H9 (cell line): ENCODE data around the gene SLC45A1. TPM values are rescaled to one million over a fixed set of nuclear protein-coding genes. Genes with fewer than 3 reads are reported as not detected.

Experiments used
- DNase-seq: peaks from one replicate; pipeline ENCODE4 v3.0.0-alpha.2; 2017
- H2AFZ ChIP-seq: one replicate; pipeline ENCODE4 v1.6.1; 2013; ENCODE audit warnings: mild to moderate bottlenecking, low read length, control low read depth, moderate library complexity
- H2AK5ac ChIP-seq: 2 replicates; pipeline ENCODE4 v1.6.1; 2013; ENCODE audit warnings: low read length, control low read depth, mixed read lengths; ENCODE audit not compliant: insufficient read length
- H2BK120ac ChIP-seq: one replicate; pipeline ENCODE4 v1.6.1; 2013; ENCODE audit warnings: low read depth, mild to moderate bottlenecking, low read length, control low read depth, inconsistent platforms; ENCODE audit not compliant: poor library complexity, severe bottlenecking
- H2BK12ac ChIP-seq: 2 replicates; pipeline ENCODE4 v1.6.1; 2013; ENCODE audit warnings: low read length, control low read depth, mixed read lengths, low read depth; ENCODE audit not compliant: insufficient read length
- H2BK15ac ChIP-seq: 2 replicates; pipeline ENCODE4 v1.6.1; 2013; ENCODE audit warnings: low read depth, low read length, control low read depth
- H2BK20ac ChIP-seq: one replicate; pipeline ENCODE4 v1.6.1; 2013; ENCODE audit warnings: low read depth, mild to moderate bottlenecking, low read length, control low read depth, inconsistent platforms; ENCODE audit not compliant: poor library complexity, severe bottlenecking
- H2BK5ac ChIP-seq: 2 replicates; pipeline ENCODE4 v1.6.1; 2013; ENCODE audit warnings: low read length, control low read depth, mixed read lengths; ENCODE audit not compliant: insufficient read length
- H3K14ac ChIP-seq: 2 replicates; pipeline ENCODE4 v1.6.1; 2013; ENCODE audit warnings: low read length, control low read depth; ENCODE audit not compliant: insufficient read depth
- H3K18ac ChIP-seq: 2 replicates; pipeline ENCODE4 v1.6.1; 2013; ENCODE audit warnings: low read depth, mild to moderate bottlenecking, mixed read lengths, low read length, control low read depth; ENCODE audit not compliant: insufficient read length
- H3K23ac ChIP-seq: 2 replicates; pipeline ENCODE4 v1.6.1; 2013; ENCODE audit warnings: low read length, control low read depth, mixed read lengths, low read depth; ENCODE audit not compliant: insufficient read length
- H3K23me2 ChIP-seq: 2 replicates; pipeline ENCODE4 v1.6.1; 2013; ENCODE audit warnings: low read depth, mild to moderate bottlenecking, mixed read lengths, low read length, control low read depth; ENCODE audit not compliant: insufficient read length, poor library complexity, severe bottlenecking
- H3K27ac ChIP-seq: 2 replicates; pipeline ENCODE4 v1.5.1; 2013; ENCODE audit warnings: low read length, control low read depth, mixed read lengths, low read depth; ENCODE audit not compliant: insufficient read length
- H3K27me3 ChIP-seq: 2 replicates; pipeline ENCODE4 v1.6.1; 2013; ENCODE audit warnings: low read length, control low read depth, inconsistent platforms; ENCODE audit not compliant: insufficient read depth
- H3K4ac ChIP-seq: 2 replicates; pipeline ENCODE4 v1.6.1; 2013; ENCODE audit warnings: low read depth, mild to moderate bottlenecking, control low read depth, inconsistent platforms, low read length, moderate library complexity
- H3K4me1 ChIP-seq: 2 replicates; pipeline ENCODE4 v1.6.1; 2013; ENCODE audit warnings: low read length, control low read depth, inconsistent platforms; ENCODE audit not compliant: insufficient read depth
- H3K4me2 ChIP-seq: 2 replicates; pipeline ENCODE4 v1.6.1; 2013; ENCODE audit warnings: low read length, control low read depth, mixed read lengths; ENCODE audit not compliant: insufficient read length, insufficient read depth
- H3K56ac ChIP-seq: 2 replicates; pipeline ENCODE4 v1.6.1; 2013; ENCODE audit warnings: low read depth, mild to moderate bottlenecking, mixed read lengths, low read length, control low read depth; ENCODE audit not compliant: insufficient read length
- H3K79me1 ChIP-seq: 2 replicates; pipeline ENCODE4 v1.6.1; 2013; ENCODE audit warnings: low read depth, mild to moderate bottlenecking, moderate library complexity, low read length, control low read depth, inconsistent platforms; ENCODE audit not compliant: insufficient read depth, poor library complexity, severe bottlenecking
- H3K79me2 ChIP-seq: 2 replicates; pipeline ENCODE4 v1.6.1; 2013; ENCODE audit warnings: low read length, control low read depth, inconsistent platforms; ENCODE audit not compliant: insufficient read depth
- H3K9ac ChIP-seq: 2 replicates; pipeline ENCODE4 v1.6.1; 2013; ENCODE audit warnings: low read length, control low read depth, mixed read lengths; ENCODE audit not compliant: insufficient read length; ENCODE audit errors: extremely low read depth
- H3K9me3 ChIP-seq: one replicate; pipeline ENCODE4 v1.6.1; 2013; ENCODE audit warnings: low read depth, low read length, inconsistent platforms; ENCODE audit not compliant: control insufficient read depth
- H3T11ph ChIP-seq: one replicate; pipeline ENCODE4 v1.6.1; 2013; ENCODE audit warnings: mild to moderate bottlenecking, low read length, control low read depth, inconsistent platforms
- H4K20me1 ChIP-seq: one replicate; pipeline ENCODE4 v1.6.1; 2013; ENCODE audit not compliant: control insufficient read depth, insufficient read length, insufficient read depth
- H4K5ac ChIP-seq: 2 replicates; pipeline ENCODE4 v1.6.1; 2013; ENCODE audit warnings: low read depth, mild to moderate bottlenecking, mixed read lengths, low read length, control low read depth; ENCODE audit not compliant: insufficient read length
- H4K8ac ChIP-seq: replicated peaks from 2 replicates; pipeline ENCODE4 v1.6.1; 2013; ENCODE audit warnings: low read length, control low read depth, mixed read lengths, low read depth; ENCODE audit not compliant: insufficient read length
- H4K91ac ChIP-seq: 2 replicates; pipeline ENCODE4 v1.6.1; 2013; ENCODE audit warnings: low read depth, mild to moderate bottlenecking, moderate library complexity, mixed read lengths, low read length, control low read depth; ENCODE audit not compliant: insufficient read length
- H3K27ac Mint-ChIP-seq, 3 experiments: 2 replicates in 2 of 3; 3 replicates in 1 of 3; pipeline ENCODE4 v1.8.0; 2020 to 2021; ENCODE audit warnings: mixed read lengths in 3 of 3, mild to moderate bottlenecking in 1 of 3, moderate library complexity in 1 of 3
- H3K27me3 Mint-ChIP-seq: 2 replicates; pipeline ENCODE4 v1.8.0; 2021; ENCODE audit warnings: low read depth, mild to moderate bottlenecking, moderate library complexity, mixed read lengths
- H3K36me3 Mint-ChIP-seq, 3 experiments: 2 replicates in 2 of 3; 3 replicates in 1 of 3; pipeline ENCODE4 v1.8.0; 2020 to 2021; ENCODE audit warnings: low read depth in 3 of 3, mixed read lengths in 3 of 3; ENCODE audit not compliant: insufficient read depth in 1 of 3
- H3K4me1 Mint-ChIP-seq, 2 experiments: 2 replicates each; pipeline ENCODE4 v1.8.0; 2020; ENCODE audit warnings: mixed read lengths in 2 of 2
- H3K4me3 Mint-ChIP-seq, 2 experiments: 2 replicates in 1 of 2; 3 replicates in 1 of 2; pipeline ENCODE4 v1.8.0; 2020 to 2021; ENCODE audit warnings: mild to moderate bottlenecking in 2 of 2, mixed read lengths in 2 of 2, moderate library complexity in 1 of 2
- H3K9me3 Mint-ChIP-seq, 2 experiments: 2 replicates in 1 of 2; 3 replicates in 1 of 2; pipeline ENCODE4 v1.8.0; 2020; ENCODE audit warnings: mild to moderate bottlenecking in 2 of 2, mixed read lengths in 2 of 2, moderate library complexity in 1 of 2
- CTCF ChIP-seq: fragments of 200-600 bp; sonication (generic); conservative IDR thresholded peaks from 3 replicates; pipeline ENCODE4 v1.8.0; 2021; ENCODE audit warnings: antibody characterized with exemption, mild to moderate bottlenecking
- WGBS: extraction: QIAGEN DNeasy Blood & Tissue Kit; methylation state at CpG from one replicate; pipeline ENCODE4 v1.1.7; 2013; ENCODE audit warnings: missing lambda C conversion rate, low lambda C conversion rate, mixed read lengths; ENCODE audit not compliant: insufficient read length; ENCODE audit errors: extremely low coverage; 5-methylcytosine and 5-hydroxymethylcytosine counted together
- total RNA-seq: library from RNA; stranded (reverse); gene quantifications from 2 replicates; pipeline ENCODE4 v1.2.1, GENCODE V29; 2021

Gene SLC45A1
- total RNA-seq, 1 experiment from 2014 or later = 0.63 TPM

GRCh38 chr1:8338526-8339202 is 20.8 kb downstream of the SLC45A1 start:
- Mint-ChIP-seq H3K9me3 (peaks cover 3 to 4% of the 10 kb centered on the region in 2 experiments; a peak in 4 of 5 replicates), H3K4me3 (no peak overlapping the region), H3K36me3 (peaks cover 2 to 6% (median 4%) of the 10 kb centered on the region in 3 experiments; a peak in 5 of 7 replicates), H3K27me3 (peaks cover 2% of the 10 kb centered on the region), H3K4me1 (no peaks in the 10 kb centered on the region), H3K27ac (no peak overlapping the region)
- Histone ChIP-seq H3K14ac (no peak overlapping the region), H3K9ac (no peak overlapping the region), H3K9me3 (no peaks in the 10 kb centered on the region), H3K4me1 (no peaks in the 10 kb centered on the region), H2BK15ac (no peak overlapping the region), H3K79me1 (no peaks in the 10 kb centered on the region), H3K23ac (no peak overlapping the region), H2AFZ (no peak overlapping the region), H4K5ac (no peak overlapping the region), H4K20me1 (no peaks in the 10 kb centered on the region), H3K27me3 (no peaks in the 10 kb centered on the region), H2AK5ac (no peak overlapping the region), H3K4me2 (no peak overlapping the region), H4K91ac (no peak overlapping the region), H3K27ac (no peak overlapping the region), H2BK12ac (no peak overlapping the region), H3K79me2 (no peaks in the 10 kb centered on the region), H3K18ac (no peak overlapping the region), H4K8ac (no peak overlapping the region), H2BK5ac (no peak overlapping the region), H3T11ph (no peak overlapping the region), H2BK20ac (no peak overlapping the region), H2BK120ac (no peak overlapping the region), H3K56ac (no peak overlapping the region), H3K23me2 (no peaks in the 10 kb centered on the region), H3K4ac (no peak overlapping the region)
- no peak for DNase-seq
- no peak for TF ChIP-seq CTCF
- no CpG with 5 or more reads among the region's 26 CpGs for WGBS
